NCI-H1048 (cell line): ENCODE results near the gene IQGAP1.
"Not testable (repeated sequence)": the region's sequence is repeated elsewhere in the genome, so short reads cannot be mapped to it uniquely, and the experiment has no call there.

Experiments used
- DNase-seq: peaks from one replicate; lab custom pipeline; 2025; lab: John Stamatoyannopoulos, UW

The IQGAP1 gene

DNA sequence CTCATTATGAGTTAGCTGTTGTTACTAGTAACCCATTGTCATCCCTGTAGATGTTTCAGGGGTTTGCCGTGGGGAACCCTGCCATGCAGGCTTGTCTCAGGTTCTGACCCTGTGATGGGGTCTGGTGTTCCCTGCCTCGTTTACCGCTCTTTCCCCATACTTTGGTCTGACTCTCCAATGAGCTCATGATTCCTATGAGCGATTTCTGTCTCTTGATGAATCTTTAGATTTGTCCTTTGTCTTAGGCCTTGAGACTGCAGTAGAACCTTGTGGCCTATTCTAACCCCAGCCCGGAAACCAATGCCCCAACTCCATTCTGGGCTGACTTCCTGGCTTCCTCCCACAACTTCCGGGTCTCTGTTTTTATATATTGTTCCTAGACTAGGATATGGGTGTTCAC, 11.3 kb upstream of the IQGAP1 start:
- no peak for DNase-seq

DNA sequence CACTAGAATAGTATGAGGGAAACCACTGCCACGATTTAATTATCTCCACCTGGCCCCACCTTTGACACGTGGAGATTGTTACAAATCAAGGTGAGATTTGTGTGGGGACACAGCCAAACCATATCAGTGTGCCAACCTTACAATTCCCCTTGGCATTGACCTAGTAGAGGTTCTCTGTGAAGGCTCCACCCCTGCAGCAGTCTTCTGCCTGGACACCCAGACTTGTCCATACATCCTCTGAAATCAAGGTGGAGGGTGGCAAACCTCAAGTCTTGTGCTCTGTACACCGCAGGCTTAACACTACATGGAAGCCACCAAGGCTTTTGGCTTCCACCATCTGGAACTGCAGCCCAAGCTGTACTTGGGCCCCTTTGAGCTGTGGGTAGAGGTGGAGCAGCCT, 8.8 kb upstream of the IQGAP1 start:
- no peak for DNase-seq

DNA sequence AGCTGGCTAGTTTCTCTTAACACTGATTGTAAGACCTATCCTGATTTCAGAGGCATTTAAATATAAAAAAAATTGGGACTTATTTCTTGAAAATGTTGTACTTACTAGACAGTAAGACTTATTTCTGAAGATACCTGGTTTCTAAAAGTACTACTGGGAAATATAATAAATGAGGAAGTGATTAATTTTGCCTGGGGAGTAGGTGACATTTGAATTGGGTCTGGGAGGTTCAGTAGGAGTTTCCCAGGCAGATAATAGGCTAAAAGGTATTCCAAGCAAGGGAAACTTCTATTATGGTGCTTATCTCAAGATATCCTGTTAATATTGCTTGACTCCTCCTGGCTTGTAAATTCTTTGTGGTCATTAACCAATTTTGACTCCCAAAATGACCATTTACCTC, 6.5 kb upstream of the IQGAP1 start:
- no peak for DNase-seq

DNA sequence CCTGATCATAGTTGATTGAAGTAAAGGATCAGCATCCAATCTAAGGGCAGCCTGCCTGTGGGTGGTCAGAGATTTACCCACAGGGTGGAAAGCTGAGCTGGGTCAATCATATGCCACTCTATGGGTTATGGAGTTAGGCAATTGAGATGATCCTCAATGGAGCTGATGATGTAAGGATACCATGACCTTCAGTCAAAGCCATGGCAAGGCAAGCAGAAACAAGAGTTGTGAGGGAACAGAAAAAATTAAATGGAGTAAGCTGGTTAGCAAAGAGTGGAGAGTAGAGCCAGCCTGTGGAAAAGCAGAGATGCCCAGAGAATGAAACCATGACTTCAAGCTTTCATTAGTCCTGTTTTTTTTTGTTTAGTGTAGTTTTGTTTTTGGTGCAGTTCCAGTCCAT, 5.7 kb upstream of the IQGAP1 start:
- DNase-seq: no peak

DNA sequence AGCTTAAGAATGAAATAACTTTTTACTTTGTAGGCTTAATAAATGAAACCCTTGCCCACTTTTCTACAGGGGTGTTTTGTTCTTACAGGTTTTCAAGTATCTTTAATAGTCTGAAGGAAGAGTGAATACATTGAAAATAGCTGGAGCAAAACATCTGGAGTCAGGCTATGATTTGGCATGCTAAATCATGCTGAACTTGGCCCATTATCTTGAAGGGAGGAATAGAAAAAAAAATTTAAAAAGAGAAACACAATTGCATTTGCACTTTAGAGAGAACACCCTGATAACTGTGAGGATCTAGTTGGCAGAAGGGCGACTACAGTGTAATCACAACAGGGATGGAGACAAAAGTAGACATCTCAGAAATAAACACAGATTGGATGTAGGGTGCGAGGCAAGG, 1.8 kb upstream of the IQGAP1 start:
- DNase-seq: no peak

DNA sequence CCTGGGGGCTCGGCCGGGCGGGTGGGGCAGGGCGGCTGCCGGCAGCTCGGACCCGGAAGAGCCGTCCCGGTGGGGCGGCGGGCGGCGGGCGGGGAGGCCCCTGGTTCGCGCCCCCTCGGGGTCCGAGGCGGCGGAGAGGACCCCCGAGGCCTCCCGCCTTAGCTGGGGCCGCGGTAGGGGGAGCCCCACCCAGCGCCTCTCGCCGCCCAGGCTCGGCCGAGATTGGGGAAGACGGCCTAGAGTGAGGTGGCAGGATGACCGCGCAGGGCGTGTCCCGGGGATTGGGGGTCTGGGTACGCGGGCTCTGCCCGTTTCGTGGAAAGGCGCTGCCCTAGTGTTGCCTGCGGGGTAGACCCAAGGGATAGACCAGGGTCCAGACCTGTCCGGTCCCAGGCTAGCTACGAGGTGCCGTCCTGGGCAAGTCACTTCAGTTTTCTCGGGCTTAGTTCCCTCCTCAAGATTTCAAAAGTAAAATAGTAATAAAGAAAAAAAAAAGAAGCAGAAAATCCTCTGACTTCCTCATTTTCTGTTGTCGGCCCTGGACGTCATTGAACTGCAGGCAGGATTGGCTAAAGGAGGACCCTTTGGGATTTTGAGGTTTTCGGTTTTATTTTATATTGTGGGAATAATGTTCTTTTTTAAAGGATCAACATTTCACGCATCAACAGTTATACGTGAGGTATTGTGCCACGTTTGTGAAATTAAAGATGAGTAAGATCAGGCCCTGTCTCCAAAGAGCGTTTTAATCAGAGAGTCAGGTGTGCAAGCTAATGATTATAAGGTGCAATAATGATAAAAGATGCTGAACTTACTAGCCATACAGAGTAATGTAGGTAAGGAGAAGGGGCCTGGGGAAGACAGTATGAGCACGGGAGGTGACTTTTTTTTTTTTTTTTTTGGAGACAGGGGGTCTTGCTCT, 679 bp downstream of the IQGAP1 start:
- no peak for DNase-seq

DNA sequence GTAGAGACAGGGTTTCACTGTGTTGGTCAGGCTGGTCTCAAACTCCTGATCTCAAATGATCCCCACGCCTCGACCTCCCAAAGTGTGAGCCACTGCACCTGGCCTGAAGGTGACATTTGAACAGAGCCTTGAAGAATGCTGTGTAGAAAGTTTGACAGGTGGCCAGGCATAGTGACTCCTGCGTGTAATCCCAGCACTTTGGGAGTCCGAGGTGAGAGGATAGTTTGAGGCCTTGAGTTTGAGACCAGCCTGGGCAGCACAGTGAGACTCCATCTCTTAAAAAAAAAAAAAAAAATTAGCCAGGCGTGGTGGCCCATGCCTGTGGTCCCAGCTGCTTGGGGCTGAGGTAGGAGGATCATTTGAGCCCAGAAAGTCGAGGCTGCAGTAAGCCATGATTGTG, 1.5 kb downstream of the IQGAP1 start:
- no peak for DNase-seq

DNA sequence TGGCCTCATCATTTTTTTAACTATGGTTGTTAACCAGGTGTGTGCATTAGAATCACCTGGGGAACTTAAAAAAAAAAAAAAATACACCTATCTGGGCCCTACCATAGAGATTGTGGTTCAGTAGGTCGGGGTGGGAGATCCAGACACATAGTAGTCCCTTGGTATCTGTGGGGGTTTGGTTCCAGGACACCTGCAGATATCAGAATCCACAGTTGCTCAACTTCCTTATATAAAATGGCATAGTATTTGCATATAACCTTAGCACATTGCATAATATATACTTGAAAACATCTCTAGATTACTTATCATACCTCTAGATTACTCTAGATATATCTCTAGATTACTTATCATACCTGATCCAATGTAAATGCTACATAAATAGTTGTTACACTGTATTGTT, 5.0 kb downstream of the IQGAP1 start:
- no peak for DNase-seq

DNA sequence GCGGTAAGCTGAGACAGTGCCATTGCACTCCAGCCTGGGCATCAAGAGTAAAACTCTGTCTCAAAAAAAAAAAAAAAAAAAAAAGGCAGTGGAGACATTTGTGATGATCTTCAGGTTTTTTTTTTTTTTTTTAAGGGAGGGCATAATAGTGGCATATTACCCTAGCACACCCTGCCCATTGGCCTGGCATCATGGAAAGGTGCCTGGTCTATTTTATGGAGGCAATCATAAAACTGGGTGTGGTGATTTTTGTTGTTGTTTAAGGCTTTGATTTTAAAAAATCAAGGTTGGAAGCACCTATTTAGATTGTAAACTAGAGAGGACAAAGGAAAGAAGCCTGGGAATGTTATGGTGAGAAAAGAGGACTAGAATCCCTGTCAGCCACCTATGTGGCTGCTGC, 6.0 kb downstream of the IQGAP1 start:
- DNase-seq: no peak

DNA sequence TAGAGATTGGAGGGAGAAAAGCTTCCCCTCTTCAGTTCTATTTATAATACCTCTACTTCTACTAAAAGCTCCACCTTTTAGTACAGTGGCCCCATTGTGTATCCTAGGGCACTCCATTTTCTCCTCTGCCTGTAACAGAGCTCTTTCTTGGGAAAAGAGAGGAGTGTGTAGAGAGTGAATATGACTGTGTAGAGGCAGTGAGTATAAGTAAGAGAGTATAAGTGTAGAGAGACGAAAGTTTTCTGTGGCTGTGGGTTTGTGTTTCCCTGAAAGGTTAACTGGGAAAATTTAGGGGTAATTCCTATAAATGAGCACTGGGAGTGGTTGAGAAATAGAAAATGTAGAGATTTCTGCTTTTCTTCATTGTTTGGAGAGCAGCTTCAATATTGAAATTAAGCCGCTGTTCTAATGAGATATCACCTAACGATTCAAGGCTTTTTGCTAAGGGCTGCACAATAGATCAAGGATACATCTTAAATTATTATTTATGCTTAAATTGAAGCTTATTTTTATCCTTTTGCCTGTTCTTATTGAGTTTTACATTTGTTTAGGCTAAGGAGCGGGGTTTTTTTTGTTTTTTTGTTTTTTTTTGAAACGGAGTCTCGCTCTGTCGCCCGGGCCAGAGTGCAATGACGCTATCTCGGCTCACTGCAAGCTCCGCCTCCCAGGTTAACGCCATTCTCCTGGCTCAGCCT, 6.9 kb downstream of the IQGAP1 start:
- no peak for DNase-seq

DNA sequence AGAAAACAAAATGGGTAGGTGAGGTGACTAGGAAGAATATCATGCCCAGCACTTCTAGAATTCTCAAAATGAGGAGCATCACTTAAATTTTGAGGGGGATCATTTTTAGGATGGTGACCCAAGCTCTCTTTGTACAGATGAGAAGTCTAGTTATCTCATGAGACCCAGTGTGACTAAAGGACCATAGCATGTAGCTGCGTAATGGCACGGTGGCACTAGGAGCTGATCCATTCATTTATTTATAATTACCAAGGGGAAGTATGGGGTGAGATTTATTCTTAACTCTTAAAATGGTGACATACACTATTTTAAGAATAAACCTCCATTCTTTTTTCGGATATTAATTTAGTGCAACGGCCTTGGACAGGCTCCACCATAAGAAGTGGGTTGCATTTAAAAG, 8.3 kb downstream of the IQGAP1 start:
- no peak for DNase-seq

DNA sequence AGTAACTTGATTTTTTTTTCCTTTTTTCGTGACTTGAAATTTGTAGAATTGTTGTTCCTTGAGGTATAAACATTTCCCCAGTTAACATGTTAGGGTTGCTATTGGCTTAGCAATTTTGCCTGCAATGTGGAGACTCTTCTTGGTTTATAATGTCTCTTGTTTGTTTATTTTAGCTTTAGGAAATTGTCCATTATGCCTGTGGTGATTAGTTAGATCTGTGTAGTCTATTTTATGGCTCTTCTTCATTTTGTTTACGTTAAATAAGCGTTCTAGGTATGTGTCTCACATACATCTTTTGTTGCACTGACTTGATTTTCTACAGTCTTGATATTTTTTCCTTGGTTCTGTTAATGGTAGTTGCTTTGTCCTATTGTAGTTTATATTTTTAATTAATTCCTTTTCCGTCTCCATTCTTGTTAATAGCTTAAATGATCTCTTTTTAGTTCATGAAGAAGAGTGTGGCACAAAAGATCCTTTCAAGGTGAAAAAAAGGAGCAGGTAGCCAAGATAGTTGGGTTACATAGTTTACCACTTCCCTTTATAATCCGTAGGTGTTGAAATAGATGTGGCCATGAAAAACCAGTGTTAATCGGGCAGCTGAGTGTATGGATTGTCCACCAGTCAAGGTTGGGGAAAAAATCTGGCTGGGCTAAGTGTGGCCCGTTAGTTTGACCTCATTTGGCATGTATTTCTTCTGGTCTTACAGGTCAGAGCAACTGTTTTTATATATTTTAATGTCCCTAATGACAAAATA, 12.1 kb downstream of the IQGAP1 start:
- DNase-seq: no peak

DNA sequence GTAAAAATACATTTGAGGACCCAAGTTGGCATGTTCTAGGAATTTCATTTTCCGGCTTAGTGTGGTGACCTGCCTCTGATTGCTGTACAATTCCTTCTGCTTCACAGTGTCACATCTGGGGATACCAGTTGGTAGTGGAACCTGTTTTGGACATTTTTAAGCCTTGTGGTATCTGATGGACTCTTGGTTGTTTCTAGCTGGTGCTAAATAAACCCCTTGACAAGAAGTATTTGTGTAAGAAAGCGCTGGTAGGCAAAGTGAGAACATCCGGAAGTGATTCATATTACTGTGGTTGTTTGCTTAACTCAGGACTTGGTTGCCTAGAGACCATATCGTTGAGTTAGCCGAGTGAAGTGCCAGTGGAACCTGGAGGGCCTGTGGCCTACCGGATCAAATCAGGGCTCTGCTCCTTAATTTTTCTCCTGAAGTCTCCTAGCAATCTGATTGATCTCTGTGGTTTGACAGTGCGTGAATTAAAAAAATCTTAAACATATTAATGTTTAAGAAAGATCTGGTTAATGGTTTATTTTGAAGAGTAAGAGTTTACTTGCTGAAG, 12.8 kb downstream of the IQGAP1 start:
- peak; percentile 54 for DNase-seq

DNA sequence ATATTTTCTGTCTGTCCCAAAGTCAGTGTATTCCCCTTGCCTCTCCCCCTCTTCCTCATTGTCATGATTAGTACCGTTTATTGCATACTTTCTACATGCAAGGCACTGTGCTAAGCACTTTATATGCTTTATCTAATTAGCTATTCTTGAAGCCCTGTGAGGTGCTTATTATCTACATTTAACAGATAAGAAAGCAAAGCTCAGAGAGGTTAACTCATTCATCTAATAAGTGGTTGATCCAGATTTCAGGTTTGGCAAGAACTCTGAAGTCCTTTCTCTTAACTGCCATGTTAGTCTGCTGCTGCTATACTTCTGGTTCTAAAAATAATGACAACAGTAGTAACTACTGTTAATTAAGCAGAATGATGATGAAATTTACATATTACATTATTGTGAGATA, 13.5 kb downstream of the IQGAP1 start:
- no peak for DNase-seq

DNA sequence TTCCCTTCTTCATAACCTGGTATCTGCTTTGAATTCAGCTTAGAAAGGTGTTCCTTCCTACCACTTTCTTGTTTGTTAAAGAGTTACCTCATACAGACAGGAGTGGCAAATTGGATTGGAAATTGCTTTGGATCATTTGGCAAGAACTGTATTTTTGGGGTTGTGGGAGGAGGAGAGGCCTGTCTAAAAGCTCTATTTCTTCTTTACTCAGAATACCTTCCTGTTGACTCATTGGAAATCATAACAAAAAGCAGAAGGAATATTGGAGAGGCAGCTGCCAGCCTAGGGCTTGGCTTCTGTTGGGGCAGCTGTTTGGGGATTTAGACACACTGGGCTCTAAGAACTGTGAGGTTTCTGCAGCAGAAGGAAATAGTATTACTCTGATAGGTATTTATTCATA, 14.2 kb downstream of the IQGAP1 start:
- no peak for DNase-seq

DNA sequence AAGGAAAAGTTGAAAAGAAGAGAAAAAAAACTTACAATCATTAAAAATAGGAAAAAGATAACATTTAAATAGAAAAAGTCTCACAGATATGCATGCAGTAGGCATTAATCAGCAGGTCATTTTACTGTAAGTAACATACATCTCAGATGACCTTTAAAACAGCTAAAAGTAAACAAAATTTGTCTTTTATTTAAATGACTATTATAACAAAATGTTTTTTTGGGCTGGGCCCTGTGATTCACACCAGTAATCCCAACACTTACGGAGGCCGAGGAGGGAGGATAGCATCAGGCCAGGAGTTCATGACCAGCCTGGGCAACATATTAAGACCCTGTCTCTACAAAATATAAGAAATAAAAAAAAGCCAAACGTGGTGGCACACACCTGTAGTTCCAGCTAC, 14.7 kb downstream of the IQGAP1 start:
- DNase-seq: no peak

DNA sequence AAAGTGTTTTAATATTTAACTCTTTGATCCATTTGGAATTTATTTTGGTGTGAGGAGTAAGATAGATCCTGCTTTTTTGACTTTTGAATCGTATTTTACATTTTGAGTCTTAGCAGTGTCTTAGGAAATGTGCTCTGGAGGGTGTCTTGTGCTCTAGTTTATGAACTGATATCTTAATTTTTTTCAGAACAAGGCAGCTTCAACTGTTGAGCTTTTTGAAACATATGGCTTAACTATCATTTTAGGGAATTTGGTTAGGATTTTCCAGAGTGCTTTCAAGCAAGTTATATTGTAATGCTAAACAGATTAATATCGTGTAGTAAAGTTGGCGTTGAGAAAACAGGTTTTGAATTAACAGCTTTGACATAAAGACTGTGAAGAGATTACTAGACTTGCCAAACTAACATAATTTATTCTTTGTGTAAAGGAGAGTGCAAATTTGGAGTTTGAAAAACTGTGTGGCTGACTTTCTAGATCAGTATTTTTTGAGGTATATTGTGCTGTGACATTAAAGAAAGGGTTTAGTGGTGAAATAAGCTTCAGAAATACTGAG, 17.1 kb downstream of the IQGAP1 start:
- no peak for DNase-seq

DNA sequence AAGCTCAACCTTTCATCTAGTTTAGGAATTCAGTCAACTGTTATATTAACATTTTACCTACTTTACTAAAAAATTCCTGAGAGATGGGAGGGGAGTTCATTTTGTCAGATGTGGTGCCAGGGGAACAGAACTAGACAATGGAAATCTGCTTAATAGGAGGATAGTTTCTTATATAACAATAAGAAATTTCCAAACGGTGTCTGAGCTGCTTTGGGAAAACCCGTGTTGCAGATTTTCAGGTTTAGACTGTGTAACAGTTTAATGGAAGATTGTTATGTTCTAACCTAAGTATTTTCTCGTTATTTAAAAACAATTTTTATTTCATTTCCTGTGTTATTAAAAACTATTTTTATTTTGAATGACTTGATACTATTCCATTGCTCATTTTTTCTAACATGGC, 19.3 kb downstream of the IQGAP1 start:
- no peak for DNase-seq

DNA sequence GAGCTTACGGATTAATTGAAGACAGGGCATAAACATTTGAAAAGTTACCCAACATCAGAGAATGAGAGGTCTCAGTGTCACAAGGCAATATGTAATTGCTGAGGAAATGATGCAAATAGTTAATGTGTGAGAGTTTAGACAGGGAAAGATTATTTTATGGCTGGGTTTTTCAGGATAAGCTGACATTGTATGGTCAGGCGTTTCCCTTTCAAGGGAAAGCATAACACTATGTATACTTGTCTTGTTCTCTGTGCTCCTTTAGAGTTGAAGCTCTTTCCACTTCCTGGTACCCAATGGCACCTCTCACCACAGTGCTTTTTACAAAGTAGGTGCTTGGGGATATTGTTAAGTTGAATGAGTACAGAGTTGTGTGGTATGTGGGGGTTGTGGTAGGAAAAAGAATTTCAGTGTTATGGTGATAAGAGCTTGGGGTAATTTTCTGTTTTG, 19.9 kb downstream of the IQGAP1 start:
- no peak for DNase-seq

DNA sequence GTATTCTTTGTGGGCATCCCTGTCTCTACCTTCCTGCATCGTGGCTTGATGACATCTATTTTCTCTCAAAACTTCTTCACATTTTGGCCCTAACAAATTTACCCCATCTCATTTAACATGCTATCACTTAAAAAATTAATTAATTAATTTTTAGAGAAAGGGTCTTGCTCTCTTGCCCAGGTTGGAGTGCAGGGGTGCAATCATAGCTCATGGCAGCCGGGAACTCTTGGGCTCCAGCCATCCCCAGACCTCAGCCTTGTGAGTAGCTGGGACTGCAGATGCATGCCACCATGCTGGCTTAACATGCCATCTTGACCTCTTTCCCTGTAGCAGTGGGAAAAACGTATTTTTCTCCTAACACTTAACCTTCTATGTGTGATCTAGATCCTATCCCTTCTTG, 20.6 kb downstream of the IQGAP1 start:
- DNase-seq: no peak

DNA sequence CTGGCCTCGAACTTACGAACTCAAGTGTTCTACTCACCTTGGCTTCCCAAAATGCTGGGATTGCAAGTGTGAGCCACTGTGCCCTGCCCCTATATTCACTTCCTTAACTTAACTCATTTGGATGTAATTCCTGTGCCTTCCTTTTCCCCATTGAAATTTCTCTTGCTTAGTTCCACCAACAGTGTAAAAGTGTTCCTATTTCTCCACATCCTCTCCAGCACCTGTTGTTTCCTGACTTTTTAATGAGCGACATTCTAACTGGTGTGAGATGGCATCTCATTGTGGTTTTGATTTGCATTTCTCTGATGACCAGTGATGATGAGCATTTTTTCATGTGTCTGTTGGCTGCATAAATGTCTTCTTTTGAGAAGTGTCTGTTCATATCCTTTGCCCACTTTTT, 21.5 kb downstream of the IQGAP1 start:
- DNase-seq: not testable (repeated sequence)

DNA sequence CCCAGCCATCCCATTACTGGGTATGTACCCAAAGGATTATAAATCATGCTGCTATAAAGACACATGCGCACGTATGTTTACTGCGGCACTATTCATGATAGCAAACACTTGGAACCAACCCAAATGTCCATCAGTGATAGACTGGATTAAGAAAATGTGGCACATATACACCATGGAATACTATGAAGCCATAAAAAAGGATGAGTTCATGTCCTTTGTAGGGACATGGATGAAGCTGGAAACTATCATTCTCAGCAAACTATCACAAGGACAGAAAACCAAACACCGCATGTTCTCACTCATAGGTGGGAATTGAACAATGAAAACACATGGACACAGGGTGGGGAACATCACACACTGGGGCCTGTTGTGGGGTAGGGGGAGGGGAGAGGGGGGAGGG, 22.3 kb downstream of the IQGAP1 start:
- DNase-seq: not testable (repeated sequence)
